NCI-H748 (cell line): ENCODE results near the gene ZNF141.
"Not testable (repeated sequence)": the region's sequence is repeated elsewhere in the genome, so short reads cannot be mapped to it uniquely, and the experiment has no call there.

Experiments
- DNase-seq: peaks from one replicate; lab custom pipeline; 2025; ENCODE audit not compliant: unreplicated experiment; lab: John Stamatoyannopoulos, UW

The ZNF141 gene

DNA sequence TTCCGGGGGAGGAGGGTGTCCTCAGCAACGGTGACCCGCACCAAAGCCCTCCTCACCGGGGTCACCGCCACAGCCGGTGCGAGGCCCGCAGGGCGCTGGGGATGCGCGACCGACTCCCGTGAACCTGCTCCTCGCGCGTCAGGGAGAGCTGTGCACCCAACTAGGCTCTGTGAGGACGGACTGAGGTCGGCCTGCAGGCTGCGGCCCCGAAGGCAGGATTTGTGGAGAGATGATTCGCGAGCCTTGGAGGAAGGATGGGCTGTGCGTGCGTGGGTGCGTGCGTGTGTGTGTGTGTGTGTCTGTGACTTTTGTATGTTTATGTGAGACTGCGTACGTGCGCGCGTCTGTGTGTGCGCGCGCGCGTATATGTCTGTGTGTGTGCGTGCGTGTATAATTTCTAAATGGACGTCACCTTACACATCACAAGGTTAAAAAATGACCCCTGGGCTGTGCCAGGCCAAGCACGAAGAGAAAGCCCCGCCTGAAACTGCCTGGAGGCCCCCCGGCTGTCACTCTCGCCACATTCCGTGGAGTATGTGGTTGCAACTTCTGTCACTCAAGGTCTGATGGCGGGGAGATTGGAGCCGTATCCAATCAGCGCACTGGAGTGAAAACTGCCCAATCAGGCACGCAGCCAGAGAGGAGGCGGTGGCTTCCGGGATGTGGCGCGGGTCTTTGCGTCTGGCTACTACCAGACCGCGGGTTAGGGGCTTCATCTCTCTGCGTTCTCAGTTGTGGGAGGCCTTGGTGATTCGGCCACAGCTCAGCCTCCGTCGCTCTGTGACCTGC, at the start of gene ZNF141:
Gene ZNF141 (plus strand): TSS at position 672 of the 789 bp plus-strand sequence. CDS start 170 bp downstream, outside the sequence.
- peak; percentile 88 for DNase-seq

DNA sequence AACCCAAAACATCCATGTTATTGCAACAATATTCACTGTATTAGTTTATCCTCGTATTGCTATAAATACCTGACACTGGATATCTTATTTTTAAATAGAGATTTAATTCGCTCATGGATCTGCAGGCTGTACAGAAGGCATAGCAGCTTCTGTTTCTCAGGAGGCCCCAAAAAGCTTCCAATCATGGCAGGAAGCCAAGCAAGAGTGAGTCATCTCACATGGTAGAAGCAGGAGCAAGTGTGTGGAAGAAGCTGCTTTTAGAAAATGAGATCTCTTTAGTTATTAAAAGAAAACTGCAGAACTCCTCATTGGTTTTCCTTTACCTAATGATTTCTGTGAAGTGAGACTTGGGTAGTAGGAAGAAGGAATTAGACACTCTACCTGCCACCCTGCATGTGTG, 48.7 kb upstream of the ZNF141 start:
- no peak for DNase-seq

DNA sequence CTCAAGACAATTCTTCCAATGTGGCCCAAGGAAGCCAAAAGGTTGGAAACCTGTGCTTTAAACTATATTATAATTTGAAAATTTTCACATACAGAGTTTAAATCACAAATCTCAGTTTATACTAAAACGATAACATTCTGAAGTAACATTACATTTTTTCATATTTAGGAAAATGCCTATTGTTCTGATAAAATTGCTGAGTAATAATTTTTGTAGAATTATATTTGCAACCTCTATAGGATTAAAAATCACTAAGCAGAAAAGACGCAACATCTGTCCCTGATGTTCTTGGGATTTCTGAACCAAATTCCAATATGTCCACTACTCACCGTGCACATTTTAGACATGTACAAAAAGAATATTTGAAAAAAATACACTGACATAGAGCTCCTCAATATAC, 42.9 kb upstream of the ZNF141 start:
- DNase-seq = no peak

DNA sequence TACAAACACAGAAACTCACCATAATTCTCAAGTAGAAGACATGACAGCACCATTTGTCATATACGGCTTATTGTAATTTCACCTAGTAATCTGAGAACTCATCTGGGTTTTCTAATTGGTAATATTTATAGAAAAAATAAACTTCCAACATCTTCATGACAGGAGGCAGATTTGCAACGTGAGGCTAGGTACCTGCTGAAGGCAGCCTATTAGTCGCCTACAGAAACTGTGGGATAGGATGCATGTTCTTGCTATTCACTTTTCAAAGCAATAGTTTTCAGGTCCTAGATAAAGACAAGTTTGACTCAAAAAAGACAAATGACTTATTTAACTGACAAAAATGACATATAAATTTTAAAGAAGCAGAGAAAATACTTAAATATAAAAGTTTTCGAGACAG, 35.2 kb upstream of the ZNF141 start:
- no peak for DNase-seq

DNA sequence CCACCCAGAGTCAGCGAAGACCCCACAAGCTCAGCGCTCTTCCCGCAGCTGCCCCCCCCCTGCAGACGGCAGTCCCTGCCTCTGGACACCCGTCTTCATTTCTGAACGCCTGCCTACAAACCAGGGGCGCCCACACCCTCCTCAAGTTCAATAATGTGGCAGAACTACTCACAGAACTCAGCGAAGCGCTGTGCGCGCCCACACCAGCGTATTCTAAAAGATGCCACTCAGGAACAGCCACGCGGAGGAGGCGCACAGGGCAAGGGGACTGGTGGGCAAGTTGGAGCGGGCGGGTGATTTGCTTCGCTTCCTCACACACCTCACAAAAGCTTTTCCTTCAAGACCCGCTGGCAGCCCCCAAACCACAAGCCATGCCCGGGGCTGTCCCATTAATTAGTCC, 33.1 kb upstream of the ZNF141 start:
- not testable (repeated sequence) for DNase-seq

DNA sequence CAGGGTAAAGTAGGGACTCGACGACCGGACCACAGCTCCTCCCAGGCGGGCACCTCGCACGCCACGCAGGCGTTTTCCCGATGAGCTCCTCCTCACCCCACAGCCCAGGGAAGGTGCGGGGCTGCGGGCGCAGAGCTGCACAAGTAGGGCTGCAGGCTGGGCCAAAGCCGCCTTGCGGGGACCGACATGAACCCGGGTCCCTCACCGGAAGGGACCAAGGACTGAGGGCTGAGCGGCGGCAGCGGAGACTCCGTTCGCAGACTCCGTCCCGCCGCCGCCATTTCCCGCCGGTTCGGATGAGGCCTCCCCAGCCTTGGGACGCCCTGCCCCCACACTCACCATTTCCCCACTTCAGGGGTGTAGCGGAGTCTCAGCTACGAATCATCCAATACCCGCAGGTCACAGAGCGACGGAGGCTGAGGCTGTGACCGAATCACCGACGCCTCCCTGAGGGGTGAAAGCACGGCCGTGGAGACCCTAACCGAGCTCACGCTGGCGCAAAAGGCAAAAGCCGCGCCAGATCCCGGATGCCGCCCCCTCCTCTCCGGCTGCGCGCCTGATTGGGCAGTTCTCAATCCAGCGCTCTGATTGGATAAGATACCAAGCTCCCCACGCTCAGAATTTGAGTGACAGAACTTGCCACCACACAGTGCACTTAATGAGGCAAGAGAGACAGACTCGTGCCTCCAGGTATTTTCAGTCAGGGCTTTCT, 32.5 kb upstream of the ZNF141 start, which contains the start of gene ZNF732:
Gene ZNF732 (minus strand): TSS at position 506 of the 712 bp plus-strand sequence. CDS start 164 bp downstream, at position 342.
- no peak for DNase-seq

DNA sequence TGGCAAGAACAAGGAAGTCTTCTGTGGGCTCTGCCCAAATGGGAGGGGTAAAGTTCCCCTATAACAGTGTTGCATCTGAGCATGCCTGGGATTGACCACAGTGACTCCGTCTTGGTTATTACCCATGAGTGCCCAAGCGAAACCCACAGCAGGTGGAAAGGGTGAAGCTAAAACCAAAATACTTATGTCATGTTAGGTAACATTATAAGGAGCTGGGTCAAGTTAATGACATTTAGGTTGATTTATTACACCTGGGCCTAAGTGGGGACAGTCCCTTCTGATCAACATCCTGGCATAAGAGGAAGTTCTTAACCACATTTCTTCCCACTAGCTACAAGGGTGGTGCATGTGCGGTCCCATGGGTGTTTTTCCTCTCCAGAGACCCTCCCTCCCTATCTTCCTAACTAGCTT, 31.1 kb upstream of the ZNF141 start:
- DNase-seq = no peak

DNA sequence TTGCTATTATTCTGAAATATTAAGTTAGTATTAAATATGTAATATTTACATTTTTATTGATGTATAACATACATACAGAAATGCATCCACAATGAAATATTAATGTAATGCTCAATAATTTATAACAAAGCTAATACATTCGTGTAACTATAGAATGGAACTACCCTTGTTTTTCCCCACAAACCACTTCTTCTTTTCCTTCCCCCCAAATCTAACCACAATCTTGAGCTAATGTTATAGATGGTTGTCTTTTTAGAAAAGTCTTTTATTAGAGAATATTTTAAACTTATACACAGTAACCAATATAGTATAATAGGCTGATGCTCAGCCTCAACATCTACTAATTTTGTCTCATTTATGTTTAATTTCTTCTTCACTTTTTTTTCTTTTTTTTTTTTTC, 27.8 kb upstream of the ZNF141 start:
- DNase-seq = no peak

DNA sequence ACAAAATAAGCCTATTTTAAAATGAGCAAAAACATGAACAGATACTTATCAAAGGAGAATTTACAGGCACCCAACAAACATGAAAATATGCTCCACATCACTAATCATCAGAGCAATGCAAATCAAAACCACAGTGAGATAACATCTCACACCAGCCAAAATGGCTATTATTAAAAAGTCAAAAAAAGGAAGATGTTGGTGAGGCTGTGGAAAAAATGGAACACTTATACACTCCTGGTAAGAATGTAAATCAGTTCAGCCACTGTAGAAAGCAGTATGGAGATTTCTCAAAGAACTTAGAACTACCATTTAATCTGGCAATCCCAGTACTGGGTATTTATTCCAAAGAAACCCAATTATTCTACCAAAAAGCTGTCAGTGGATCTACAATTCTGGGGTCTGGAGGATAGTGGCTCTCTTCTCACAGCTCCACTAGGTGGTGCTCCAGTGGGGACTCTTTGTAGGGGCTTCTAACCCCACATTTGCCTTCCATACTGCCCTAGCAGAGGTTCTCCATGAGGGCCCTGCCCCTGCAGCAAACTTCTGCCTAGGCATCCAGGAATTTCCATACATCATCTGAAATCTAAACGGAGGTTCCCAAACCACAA, 23.2 kb upstream of the ZNF141 start:
- DNase-seq = no peak

DNA sequence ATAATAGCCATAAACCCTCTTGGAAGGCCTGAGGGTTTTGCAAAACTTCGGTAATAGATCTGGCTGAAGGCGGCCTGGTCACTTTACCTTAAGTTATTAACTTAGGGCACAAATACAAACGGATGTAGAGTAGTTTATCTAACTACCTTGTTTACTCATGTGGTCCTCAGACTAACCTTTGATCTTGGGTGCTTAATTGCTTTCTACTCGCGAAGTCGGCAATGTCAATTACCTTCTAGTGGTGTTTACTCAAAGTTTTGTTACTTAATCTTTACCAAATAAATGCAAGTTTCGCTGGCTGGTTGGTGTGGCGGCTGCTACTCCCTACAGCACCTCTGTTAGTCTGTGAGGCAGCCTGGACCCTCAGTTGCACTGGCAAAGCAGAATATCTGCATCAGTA, 8.9 kb upstream of the ZNF141 start:
- DNase-seq = no peak

DNA sequence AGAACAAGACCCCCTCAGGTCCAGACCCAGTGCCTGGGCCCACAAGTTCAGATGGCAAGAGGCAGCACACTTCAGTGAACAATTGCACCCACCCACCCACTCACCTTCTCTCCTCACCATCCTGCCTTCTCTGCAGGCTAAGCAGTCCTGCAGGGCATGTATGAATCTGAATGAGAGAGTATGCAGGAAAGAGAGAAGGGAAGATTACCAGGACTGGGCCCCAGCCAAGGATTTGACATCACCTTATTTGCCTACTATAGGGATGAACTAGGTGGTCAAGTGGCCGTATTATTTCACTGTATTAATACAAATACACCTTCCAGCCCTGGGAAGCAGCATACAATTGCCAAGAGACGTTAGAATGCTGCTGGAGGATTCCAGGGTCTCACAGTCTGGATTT, 2.1 kb upstream of the ZNF141 start:
- DNase-seq = no peak

DNA sequence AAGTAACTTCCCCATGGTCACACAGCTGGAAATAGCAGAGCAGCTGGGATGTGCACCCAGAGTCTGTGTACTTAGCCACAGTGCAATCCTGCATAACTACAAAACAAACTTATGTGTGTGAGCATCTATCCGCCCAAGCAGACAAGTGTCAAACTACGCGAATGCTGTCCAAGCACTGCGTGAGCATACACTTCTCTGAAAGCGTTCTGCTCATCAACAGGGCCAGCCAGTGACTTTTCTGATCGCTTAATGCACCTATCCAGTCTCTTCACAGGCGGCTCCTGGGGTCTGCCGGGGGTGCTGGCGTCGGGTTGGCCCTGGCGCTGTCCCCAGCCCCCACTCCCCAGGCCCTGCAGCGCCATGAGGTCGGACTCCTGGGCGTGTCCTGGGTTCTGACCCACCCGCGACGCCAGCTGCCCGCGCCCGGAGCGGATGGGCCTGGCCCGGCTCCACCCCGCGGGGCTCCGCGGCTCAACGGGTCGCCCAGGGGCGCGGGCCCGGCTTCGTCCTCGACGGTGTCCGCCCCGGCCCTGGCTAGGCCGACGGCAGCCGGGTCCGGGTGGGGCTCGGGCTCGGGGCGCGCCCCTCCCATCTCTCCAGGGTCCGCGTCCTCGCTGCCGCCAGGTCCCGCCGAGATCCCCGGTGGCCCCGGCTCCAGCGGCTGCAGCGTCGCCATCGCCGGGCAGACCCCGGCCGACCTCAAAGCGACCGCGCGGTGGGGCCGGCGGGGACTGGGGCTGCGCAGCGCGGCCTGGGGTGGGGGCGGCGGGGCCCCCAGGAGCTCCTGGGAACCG, 1.3 kb upstream of the ZNF141 start:
- DNase-seq = no peak

DNA sequence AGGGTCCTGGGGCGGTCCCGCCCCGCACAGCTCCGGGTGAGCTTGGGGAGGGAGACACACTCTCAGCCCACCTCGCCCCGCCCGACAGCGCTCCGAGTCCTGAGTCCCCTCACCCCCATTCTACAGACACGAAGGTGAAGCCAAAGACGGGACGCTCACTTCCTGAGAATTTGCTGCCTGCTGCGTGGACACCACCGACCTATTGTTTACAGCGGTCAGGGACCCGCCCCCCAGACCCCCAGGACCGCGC, 796 bp upstream of the ZNF141 start:
- DNase-seq = peak; percentile 48

DNA sequence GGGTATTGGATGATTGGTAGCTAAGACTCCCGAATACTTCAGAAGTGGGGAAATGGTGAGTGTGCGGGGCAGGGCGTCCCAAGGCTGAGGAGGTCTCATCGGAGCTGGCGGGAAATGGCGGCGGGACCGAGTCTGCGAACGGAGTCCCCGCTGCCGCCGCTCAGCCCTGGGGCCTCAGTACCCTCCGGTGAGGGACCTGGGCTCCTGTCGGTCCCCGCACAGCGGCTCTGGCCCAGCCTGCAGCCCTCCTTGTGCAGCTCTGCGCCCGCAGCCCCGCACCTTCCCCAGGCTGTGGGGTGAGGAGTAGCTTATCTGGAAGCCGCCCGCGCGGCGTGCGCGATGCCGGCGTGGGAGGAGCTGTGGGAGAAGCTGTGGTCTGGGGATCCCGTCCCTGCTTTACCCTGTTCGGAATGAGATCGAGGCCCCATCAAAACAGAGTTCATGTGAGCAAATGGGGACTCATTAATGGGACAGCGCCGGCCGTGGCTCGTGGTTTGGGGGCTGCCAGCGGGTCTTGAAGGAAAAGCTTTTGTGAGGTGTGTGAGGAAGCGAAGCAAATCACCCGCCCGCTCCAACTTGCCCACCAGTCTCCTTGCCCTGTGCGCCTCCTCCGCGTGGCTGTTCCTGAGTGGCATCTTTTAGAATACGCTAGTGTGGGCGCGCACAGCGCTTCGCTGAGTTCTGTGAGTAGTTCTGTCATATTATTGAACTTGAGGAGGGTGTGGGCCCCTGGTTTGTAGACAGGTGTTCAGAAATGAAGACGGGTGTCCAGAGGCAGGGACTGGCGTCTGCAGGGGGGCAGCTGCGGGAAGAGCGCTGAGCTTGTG, 531 bp downstream of the ZNF141 start:
- peak; percentile 21 for DNase-seq

DNA sequence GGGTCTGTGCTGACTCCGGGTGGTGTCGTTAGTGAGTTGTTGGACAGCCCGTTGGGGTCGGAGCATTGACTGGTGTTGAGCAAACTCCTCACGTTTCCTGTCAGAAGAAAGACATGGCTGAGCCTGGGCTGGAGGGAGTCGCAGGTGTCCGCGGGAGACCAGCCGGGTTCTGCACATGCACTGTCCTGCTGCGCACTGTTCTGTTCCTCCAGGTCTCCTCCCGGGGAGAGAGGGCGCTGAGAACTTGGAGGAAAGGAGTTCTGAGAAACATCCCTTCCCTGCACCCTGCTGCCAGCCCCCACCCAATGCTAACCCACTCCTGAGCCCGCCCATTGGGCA, 1.1 kb downstream of the ZNF141 start:
- DNase-seq = no peak

DNA sequence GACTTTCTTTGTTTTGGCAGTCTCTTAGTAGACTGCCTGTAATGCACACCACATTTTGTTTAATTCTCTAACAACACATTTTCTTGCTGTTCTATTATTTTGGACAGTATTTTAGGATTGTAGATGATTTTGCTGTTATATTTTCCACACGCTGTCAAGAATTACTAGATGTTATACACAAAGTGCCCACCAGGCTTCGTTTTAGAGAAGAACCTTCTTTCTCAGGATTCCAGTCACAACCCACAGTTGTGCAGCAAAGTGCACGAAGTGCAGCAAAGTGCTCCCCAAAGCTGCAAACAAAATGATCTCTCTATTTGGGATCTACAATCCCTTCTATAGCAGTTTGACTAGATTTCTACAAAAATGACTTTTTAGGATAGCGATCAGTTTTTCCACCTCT, 2.4 kb downstream of the ZNF141 start:
- DNase-seq = no peak

DNA sequence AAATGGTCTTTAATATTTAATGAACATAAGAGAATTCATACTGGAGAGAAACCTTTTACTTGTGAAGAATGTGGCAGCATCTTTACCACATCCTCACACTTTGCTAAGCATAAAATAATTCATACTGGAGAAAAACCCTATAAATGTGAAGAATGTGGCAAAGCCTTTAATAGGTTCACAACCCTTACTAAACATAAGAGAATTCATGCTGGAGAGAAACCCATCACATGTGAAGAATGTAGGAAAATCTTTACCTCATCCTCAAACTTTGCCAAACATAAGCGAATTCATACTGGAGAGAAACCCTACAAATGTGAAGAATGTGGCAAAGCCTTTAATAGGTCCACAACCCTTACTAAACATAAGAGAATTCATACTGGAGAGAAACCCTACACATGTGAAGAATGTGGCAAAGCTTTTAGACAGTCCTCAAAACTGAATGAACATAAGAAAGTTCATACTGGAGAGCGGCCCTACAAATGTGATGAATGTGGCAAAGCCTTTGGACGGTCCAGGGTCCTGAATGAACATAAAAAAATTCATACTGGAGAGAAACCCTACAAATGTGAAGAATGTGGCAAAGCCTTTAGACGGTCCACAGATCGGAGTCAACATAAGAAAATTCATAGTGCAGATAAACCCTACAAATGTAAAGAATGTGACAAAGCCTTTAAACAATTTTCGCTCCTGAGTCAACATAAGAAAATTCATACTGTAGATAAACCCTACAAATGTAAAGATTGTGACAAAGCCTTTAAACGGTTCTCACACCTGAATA, 35.6 kb downstream of the ZNF141 start:
- no peak for DNase-seq

DNA sequence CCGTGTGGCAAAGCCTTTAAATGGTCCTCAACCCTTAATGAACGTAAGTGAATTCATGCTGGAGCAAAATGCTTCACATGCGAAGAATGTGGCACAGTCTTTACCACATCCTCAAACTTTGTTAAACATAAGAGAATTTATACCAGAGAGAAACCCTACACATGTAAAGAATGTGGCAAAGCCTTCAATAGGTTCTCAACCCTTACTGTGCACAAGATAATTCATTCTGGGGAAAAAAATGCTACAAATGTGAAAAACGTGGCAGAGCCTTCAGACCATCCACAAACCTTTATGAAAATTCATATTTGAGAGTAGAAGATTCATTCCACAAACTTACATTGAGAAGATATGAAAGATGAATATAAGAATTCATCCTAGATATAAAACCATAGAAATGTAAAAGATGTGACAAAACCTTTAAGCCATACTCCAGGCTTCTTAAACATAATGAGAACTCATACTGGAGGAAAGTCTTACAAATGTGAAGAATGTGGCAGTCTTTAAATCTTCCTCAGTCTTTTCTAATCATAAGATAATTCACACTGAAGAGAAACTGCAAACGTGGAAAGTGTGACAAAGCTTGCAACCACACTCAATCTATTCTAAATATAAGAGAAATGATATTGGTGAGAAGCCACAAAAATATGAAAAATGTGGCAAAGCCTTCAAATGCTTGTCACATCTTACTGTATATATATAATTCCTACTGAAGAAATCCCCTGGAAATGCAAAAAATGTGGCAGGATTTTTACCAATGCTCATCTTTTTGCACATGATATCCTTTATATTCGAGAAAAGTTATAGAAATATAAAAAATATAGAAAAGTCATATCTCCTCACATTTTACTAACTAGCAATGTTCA, 36.9 kb downstream of the ZNF141 start:
- no peak for DNase-seq
